HG02678 (cell line): Measurements from ENCODE around the gene MAP4K4.
"Not testable (repeated sequence)": the region's sequence is repeated elsewhere in the genome, so short reads cannot be mapped to it uniquely, and the experiment has no call there.

Experiments
- ATAC-seq: cut with Tn5 transposase; IDR thresholded peaks from one replicate; pipeline ENCODE4 v1.9.1; 2021; ENCODE audit warnings: mild to moderate bottlenecking, moderate library complexity; ENCODE audit not compliant: unreplicated experiment

MAP4K4 gene

GRCh38 chr2:101741775-101742520, 44.4 kb downstream of the MAP4K4 start:
- no peak for ATAC-seq

GRCh38 chr2:101742547-101742946, 45.0 kb downstream of the MAP4K4 start:
- ATAC-seq, result no peak

GRCh38 chr2:101743288-101743687, 45.8 kb downstream of the MAP4K4 start:
- ATAC-seq, result no peak

- no peak for ATAC-seq
Observed at GRCh38 chr2:101744832-101745231, 47.3 kb downstream of the MAP4K4 start.

- ATAC-seq, result no peak
Observed at GRCh38 chr2:101745711-101746694, 48.5 kb downstream of the MAP4K4 start.

- ATAC-seq, result no peak
Observed at GRCh38 chr2:101748000-101748399, 50.5 kb downstream of the MAP4K4 start.

DNA sequence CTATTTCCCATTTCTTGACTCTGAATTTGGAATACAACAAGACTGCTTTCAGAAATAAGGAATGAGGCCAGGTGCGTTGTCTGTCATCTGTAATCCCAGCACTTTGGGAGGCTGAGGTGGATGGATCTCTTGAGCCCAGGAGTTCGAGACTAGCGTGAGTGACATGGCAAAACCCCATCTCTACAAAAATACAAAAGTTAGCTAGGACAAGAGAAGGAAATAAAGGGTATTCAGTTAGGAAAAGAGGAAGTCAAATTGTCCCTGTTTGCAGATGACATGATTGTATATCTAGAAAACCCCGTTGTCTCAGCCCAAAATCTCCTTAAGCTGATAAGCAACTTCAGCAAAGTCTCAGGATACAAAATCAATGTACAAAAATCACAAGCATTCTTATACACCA, 51.0 kb downstream of the MAP4K4 start:
- not testable (repeated sequence) for ATAC-seq

- ATAC-seq, result no peak
Observed at GRCh38 chr2:101750688-101751087, 53.2 kb downstream of the MAP4K4 start.

DNA sequence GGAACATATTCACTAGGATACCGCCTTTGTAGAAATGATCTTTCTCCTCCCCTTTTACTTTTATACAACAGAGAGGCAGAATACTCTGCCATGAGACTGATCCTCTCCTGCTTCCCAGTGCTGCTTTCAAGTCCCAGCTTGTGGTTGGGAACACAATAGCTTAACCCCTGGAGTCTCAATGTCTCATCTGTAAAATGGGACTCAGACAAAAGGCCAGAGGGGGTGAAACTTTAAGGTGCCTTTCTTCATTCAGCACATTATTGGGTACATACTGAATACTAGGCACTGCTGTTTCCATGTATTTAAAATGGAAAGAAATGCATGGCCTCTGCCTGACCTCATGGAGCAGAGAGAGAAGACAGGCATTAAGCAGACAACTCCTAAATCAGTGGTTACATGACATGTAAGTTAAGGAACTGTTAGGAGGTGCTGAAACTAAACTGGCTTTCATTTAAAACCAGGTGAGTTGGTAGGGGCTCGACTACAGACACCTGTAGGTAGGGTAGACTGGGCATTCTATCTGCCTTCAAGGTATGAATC, 53.8 kb downstream of the MAP4K4 start:
- no peak for ATAC-seq

- peak; percentile 79 for ATAC-seq
Observed at GRCh38 chr2:101751875-101752619, 54.5 kb downstream of the MAP4K4 start.

DNA sequence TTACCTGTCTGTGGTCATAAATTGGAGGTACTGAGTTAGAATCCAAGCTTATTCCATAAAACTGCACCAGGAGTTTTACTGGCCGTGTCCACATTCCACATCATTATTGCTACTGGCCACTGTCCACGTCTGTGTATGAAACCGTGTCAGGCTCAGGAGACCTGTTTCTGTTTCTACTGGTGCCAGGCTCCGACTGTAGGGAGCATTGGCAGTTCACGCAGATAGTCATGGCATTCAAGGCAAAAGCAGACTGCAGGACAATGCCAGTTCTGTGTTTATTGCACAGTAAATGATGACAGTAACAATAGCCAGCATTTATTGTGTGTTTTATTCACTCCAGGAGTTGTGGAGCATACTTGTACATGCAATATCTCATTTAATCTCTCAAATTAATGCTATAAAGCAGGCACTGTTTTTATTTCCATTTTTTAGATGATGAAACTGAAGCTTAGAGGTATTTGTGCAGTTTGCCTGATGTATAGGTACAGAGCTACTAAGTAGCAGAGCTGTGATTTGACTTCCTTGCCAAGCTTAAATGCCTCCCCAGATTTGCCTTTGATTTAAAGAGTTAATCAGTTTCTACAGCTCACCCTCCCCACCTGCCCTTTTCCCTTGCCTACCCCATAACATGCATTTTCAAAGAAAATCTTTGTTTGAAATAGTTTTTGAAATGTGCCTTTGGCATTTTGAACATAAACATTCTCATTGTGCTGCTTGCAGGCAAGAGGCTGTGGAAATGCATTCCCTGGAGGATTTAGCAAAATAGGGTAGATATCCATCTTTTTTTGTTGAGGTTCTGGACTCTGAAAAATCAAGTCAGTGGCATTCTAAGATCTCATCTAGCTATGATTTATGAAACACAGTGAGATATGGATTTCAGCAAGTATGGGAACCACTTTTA, 55.5 kb downstream of the MAP4K4 start:
- no peak for ATAC-seq

DNA sequence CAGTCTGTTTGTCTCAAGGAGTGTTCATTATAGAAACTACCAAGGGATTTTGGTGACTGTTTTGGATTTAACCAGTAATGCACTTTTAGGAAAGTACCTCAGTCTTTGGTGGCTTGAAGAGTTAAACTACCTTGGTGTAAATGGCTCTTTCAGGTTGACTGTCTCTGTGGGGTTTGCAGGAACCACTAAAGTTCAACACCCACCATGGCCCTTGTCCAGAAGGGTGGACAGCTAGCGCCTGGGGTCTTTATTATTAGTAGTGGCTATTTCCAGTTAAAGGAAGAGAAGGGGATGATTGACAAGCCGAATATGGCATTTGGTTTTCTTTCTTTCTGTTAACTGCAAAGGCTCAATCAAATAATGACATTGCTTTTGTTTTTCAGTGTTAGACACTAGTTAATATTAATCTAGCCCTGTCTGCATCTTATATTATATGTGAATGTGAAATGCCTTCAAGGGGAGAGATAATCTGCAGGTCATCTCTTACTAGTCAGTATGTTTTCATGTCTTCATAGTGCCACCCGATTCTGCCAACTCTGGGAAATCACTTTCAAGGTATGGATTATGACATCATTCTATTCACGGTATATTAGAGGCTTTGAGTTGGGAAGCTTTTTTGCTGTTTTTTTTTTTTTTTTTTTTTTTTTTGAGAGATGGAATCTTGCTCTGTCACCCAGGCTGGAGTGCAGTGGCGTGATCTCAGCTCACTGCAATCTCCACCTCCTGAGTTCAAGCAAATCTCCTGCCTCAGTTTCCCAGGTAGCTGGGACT, 56.4 kb downstream of the MAP4K4 start:
- peak; percentile 44 for ATAC-seq

DNA sequence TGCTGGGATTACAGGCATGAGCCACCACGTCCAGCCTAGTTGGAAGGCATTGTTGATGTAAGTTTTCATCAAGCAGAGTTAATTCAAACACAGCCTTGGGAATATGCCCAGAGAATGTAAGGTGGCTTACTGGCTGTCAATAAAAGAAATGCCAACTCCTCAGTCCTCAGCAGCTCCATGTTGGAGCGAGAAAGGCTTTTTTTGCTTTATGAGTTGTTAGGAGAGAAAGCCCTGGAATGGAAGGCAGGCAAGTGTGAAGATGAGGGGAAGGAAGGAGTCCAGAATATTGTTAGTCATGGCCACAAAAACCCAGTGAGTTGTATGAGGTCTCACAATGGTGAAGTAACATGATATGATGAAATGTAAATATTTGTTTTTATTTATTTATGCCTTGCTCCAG, 57.1 kb downstream of the MAP4K4 start:
- no peak for ATAC-seq

GRCh38 chr2:101756266-101756665, 58.8 kb downstream of the MAP4K4 start:
- ATAC-seq, result no peak

GRCh38 chr2:101758001-101758400, 60.5 kb downstream of the MAP4K4 start:
- peak; percentile 44 for ATAC-seq

DNA sequence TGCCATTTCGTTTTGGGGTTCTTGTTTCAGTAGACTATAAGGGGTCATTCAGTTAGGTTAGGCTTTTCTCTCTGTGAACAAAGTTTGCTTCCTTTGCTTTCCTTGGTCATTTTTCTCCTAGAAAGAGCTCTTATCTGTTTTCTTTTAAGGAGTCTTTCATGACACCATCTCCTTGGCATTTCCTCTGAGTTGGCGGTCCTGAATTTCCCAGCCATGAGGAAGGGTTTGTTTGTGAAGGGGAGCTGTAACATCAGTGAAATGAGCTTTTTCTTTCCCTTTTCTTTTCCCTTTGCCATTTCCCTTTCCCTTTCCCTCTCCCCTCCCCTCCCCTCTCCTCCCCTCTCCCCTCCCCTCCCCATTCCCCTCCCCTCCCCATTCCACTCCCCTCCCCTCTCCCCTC, 61.7 kb downstream of the MAP4K4 start:
- ATAC-seq, result no peak

DNA sequence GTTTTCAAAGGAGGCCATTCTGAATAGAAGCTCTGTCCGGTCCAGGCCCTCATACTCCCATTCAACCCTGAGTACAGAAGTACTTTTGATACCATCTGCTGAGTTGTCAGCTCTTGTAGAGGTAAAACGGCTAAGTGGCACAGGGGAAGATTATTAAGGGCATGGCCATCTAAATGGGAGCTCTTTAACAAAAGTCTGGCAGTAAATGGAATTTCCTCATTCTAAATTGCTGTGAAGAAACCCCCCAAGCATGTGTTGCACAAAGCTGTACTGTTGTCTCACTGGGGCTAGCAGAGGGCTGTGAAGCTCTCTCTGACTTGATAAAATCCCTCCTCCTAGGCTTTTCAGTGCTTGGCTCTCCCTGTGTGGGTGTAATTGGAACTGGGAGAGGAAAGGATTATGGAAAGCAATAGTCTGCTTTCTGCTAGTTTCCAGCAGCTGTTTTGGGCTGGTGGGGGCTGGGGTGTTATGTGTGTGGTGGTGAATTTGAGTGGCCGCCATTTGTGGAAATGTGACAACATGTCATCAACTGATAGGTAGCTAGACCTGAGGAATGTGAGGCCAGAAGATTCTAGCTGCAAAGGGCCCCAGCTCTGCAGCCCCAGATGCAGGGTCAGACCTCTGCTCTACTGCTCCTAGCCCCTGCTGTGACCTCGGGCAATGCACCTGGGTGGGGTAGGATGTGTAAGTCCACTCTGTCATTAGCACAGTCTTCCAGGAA, 65.1 kb downstream of the MAP4K4 start:
- no peak for ATAC-seq

DNA sequence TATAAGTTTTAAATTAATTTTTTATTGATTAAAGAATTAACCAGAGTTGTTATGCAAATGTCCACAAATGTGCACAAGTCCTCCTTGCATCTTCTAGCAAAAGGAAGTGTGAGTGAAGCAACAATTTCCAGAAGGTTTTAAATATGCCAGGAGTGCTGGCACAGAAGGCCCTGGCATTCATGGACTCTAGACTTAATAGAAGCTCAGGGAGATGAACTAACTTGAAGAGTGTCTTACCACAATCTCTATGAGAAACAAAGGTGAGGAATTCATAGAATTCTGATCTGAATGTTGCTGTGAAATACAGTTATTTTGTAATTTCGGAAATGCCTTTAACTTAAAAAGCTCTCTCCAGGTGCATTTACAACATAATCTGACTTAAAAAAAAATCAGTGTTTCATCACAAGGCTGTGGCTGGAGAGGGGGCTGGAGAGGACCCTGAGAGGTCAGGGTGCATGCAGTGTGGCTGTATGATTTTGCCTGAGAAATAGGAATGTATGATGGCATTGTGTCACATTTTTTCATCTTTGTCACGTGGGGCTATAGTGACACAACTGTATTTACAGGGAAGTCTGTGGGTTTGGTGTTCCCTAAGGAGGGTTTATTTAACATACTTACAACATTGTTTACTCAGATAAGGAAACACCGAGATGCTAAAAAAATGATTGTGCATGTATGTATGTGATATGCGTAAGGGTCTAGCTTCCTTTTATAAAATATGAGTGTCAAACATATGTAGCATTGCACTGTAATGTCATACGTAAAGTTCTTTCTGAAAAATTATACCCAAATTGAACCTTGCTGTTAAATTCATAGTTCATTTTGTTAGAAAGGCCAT, 66.2 kb downstream of the MAP4K4 start:
- no peak for ATAC-seq
